Hepatic stellate cell (primary cell): ENCODE results near the gene CTSA.
"Not testable (repeated sequence)": the region's sequence is repeated elsewhere in the genome, so short reads cannot be mapped to it uniquely, and the experiment has no call there.

Source experiments
- DNase-seq: peaks from one replicate; pipeline ENCODE4 v3.0.0; 2011; ENCODE audit warnings: low spot score

CTSA gene

DNA sequence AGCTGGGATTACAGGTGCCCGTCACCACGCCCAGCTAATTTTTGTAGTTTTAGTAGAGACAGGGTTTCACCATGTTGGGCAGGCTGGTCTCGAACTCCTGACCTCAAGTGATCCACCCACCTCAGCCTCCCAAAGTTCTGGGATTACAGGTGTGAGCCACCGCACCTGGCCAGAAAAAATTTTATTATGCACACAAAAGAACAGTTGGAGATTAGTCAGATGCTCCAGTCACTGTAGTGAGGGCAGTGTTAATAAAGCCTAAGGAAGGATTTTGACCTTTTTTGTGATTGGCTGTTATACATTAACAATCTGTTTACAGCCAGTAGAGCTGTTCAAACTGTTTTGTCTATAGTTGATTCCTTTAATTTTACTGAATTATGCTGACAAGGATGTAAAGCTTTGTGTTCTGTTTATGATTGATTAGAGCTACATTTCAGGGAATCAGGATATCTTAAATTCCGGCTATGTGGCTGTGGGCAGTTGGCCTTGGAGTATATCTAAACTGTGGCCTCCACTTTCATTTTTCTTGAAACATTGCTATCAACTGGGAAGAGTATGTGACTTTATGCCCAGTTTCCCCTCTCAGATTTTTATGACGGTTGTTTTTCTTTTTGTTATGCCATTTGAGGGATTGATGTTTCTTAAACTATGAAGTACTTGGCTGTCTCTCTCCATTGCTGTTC is 23.9 kb upstream of the CTSA start:
- no peak for DNase-seq

- DNase-seq = peak; percentile 65
These were observed 23.3 kb upstream of the CTSA start for GRCh38 chr20:45867819-45868176.

- DNase-seq = no peak
These were observed 18.5 kb upstream of the CTSA start for GRCh38 chr20:45872626-45873025.

- DNase-seq = no peak
These were observed 17.6 kb upstream of the CTSA start for GRCh38 chr20:45873409-45874103.

GRCh38 chr20:45874104-45874481 is 17.0 kb upstream of the CTSA start:
- not testable (repeated sequence) for DNase-seq

DNA sequence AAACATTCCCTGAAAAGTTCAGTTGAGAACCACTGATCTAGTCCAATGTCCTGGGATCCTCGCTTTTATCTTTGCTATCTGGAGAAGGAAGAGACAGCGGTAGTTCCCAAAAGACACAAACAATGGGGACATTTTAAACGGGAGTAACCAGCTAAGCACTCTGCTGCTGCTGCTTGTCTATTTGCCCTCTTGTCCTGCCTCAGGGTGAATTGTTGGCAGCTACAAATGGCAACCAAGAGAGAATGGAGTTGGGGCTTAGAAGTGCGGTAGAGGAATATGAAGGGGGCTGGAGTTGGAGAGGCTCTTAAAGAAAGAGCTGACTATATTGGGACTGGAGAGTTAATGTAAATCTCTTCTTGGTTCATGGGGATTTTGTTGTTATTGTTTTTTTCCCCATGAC is 16.6 kb upstream of the CTSA start:
- DNase-seq = no peak

- DNase-seq = no peak
These were observed 12.9 kb upstream of the CTSA start for GRCh38 chr20:45878076-45878761.

- peak; percentile 100 for DNase-seq
These were observed 9.9 kb upstream of the CTSA start, which contains the start of gene ZSWIM1 for GRCh38 chr20:45880988-45881788. Gene ZSWIM1 (plus strand): TSS chr20:45881227. CDS start chr20:45882593, 1,366 bp downstream.

GRCh38 chr20:45882469-45883099 is 8.6 kb upstream of the CTSA start:
- no peak for DNase-seq

DNA sequence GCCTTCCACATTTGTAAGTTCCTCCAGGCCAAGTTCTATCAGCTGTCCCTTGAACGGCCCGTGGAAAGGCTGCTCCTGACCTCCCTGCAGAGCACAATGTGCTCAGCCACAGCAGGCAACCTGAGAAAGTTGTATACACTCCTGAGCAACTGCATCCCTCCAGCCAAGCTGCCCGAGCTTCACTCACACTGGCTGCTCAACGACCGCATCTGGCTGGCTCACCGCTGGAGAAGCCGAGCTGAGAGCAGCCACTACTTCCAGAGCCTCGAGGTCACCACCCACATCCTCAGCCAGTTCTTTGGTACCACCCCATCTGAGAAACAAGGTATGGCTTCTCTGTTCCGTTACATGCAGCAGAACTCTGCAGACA is 8.1 kb upstream of the CTSA start:
- DNase-seq = no peak

- DNase-seq = no peak
These were observed 4.4 kb upstream of the CTSA start for GRCh38 chr20:45886590-45887345.

GRCh38 chr20:45887346-45887715 is 3.8 kb upstream of the CTSA start, which contains the start of gene SPATA25:
Gene SPATA25 (minus strand): TSS chr20:45887622. CDS start chr20:45887590, 32 bp downstream.
- no peak for DNase-seq

GRCh38 chr20:45888681-45889080 is 2.5 kb upstream of the CTSA start:
- DNase-seq = no peak

- peak; percentile 91 for DNase-seq
These were observed 804 bp upstream of the CTSA start for GRCh38 chr20:45890077-45890984.

GRCh38 chr20:45892049-45892825 is 1.1 kb downstream of the CTSA start:
- peak; percentile 84 for DNase-seq

- DNase-seq = no peak
These were observed 1.8 kb downstream of the CTSA start for GRCh38 chr20:45892828-45893500.

DNA sequence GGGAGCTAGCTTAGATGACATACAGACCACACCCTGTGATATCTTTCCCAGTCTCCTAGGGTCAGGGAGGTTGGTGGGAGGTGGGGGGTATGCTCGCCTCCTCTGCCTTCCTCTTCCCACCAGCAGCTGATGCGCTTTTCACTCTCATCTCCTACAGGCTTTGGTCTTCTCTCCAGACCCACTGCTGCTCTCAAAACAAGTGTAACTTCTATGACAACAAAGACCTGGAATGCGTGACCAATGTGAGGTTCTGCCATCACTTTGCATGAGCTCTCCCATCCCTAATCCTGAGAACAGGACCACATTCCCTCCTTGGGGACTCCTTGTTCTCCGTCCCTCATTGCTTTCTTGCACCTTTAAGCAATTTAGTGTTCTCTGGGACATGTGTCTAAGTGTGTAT is 2.7 kb downstream of the CTSA start:
- DNase-seq = no peak

GRCh38 chr20:45894797-45895196 is 3.7 kb downstream of the CTSA start:
- no peak for DNase-seq
